ENCODE data around the gene SNTG2.

Gene SNTG2

DNA sequence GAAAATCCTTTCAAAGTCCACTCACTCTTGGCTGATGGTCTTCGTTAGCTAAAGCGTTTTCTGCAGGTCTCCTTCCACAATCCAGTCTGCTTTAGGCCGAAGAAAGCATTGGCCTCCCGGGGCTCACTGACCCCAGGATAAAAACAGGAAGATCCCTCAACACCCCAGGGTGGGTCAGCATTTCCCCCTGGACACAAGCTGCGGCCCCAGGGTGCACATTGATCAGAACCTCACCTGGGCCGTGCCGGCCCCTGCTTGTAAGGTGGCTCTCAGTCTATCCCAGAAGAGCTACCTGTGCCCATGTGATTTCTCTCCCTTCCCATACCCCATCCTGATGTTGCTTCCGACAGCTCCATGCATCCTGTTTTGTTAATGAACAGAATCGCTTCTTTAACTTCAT lies 349.6 kb downstream of the SNTG2 start:
- peaks cover 4% of the 10 kb centered on the region; the same call in 1 of the 2 replicates for H3F3A ChIP-seq (ENCODE audit: low read depth)
- no peaks in the 10 kb centered on the region for H4K20me1 ChIP-seq (ENCODE audit: insufficient read depth, low read length, poor library complexity, severe bottlenecking)
- H3K9me3 ChIP-seq (ENCODE audit: insufficient read depth, low read depth, low read length): no peaks in the 10 kb centered on the region
- H3K27me3 ChIP-seq (ENCODE audit: insufficient read depth, low read length, poor library complexity, severe bottlenecking): no peaks in the 10 kb centered on the region
- no peak overlapping the region for H3K9ac ChIP-seq (ENCODE audit: low read depth, low read length, poor library complexity, severe bottlenecking)
- no peaks in the 10 kb centered on the region for H3K36me3 ChIP-seq (ENCODE audit: insufficient read depth, low read length)
- no peak overlapping the region for H2AFZ ChIP-seq (ENCODE audit: low read length)
- H3K9me2 ChIP-seq (replicated peaks; ENCODE audit: low read depth, low read length): no peaks in the 10 kb centered on the region
- H3K4me1 ChIP-seq (ENCODE audit: insufficient read depth, low read length, poor library complexity, severe bottlenecking): peaks cover 48% of the 10 kb centered on the region
- H3K4me2 ChIP-seq (ENCODE audit: low read depth, low read length, poor library complexity, severe bottlenecking): no peak overlapping the region
- no peaks in the 10 kb centered on the region for H3K79me2 ChIP-seq (ENCODE audit: insufficient read depth, low read length)
- no peak overlapping the region for H3K4me3 ChIP-seq (ENCODE audit: low read length, poor library complexity, severe bottlenecking)
- TF ChIP-seq, protein P1, sequence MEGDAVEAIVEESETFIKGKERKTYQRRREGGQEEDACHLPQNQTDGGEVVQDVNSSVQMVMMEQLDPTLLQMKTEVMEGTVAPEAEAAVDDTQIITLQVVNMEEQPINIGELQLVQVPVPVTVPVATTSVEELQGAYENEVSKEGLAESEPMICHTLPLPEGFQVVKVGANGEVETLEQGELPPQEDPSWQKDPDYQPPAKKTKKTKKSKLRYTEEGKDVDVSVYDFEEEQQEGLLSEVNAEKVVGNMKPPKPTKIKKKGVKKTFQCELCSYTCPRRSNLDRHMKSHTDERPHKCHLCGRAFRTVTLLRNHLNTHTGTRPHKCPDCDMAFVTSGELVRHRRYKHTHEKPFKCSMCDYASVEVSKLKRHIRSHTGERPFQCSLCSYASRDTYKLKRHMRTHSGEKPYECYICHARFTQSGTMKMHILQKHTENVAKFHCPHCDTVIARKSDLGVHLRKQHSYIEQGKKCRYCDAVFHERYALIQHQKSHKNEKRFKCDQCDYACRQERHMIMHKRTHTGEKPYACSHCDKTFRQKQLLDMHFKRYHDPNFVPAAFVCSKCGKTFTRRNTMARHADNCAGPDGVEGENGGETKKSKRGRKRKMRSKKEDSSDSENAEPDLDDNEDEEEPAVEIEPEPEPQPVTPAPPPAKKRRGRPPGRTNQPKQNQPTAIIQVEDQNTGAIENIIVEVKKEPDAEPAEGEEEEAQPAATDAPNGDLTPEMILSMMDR (conservative IDR thresholded peaks at IDR 0.05; ENCODE audit: low read length): no peak
- no peak for TF ChIP-seq EZH2phosphoT487 (IDR thresholded peaks at IDR 0.05; ENCODE audit: borderline replicate concordance)

DNA sequence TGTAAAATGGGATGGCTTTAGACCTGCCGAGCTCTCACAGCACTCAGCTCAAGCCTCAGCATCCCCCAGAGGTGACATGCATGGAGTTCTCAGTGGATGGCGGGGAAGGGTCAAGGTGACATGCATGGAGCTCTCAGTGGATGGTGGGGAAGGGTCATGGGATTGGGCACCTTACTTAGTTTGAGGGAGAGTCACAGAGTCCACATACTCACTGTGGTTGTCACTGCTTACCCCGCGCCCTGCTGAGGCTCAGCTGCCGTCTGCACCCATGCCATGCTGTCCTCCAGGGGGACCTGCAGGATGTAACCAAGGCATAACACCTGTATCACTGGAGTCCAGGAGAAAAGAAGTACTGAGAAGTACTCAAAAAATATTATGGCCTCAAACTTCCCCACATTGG lies 350.4 kb downstream of the SNTG2 start:
- H3K9ac ChIP-seq (ENCODE audit: low read depth, low read length, poor library complexity, severe bottlenecking): no peak overlapping the region

DNA sequence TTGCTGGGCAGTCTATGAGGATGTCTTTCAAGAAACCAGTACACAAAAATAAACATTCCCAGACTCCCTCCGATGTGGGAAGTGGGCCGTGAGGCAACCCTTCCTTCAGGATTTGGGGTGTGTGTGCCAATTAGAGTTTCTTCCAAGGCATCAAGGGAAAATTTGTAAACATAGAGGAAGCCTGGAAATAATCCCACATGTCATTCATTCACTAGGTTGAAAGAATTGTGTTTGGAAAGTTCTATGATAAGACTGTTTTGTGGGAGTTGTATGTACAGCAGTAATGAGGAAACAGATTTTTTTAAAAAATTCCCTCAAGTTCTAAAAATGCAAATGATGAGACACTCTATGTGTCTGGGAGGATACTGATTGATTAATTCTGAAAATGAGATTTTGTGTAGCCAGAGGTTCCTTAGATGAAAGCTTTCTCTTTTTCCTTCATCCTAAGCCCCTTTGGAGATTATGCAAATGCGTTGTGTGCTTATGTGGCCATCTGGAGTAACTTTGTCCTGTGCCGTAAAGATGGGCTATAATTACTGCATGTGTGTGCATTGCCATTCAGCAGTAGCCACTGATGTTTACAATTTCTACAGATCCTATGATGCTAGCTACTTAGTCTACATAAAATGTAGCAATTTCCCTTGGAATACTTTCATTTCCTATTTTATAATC lies 354.8 kb downstream of the SNTG2 start:
- Histone ChIP-seq H3K9me2 (replicated peaks; ENCODE audit: low read depth, low read length) (no peaks in the 10 kb centered on the region), H3K27me3 (ENCODE audit: insufficient read depth, low read length, poor library complexity, severe bottlenecking) (no peaks in the 10 kb centered on the region), H3K36me3 (ENCODE audit: insufficient read depth, low read length) (no peaks in the 10 kb centered on the region), H3K4me2 (ENCODE audit: low read depth, low read length, poor library complexity, severe bottlenecking) (no peak overlapping the region), H3K79me2 (ENCODE audit: insufficient read depth, low read length) (no peaks in the 10 kb centered on the region), H3K9me3 (ENCODE audit: insufficient read depth, low read depth, low read length) (no peaks in the 10 kb centered on the region), H3F3A (ENCODE audit: low read depth) (peaks cover 4% of the 10 kb centered on the region; the same call in 1 of the 2 replicates), H4K20me1 (ENCODE audit: insufficient read depth, low read length, poor library complexity, severe bottlenecking) (no peaks in the 10 kb centered on the region), H3K9ac (ENCODE audit: low read depth, low read length, poor library complexity, severe bottlenecking) (no peak overlapping the region), H3K4me3 (ENCODE audit: low read length, poor library complexity, severe bottlenecking) (no peak overlapping the region), H3K4me1 (ENCODE audit: insufficient read depth, low read length, poor library complexity, severe bottlenecking) (peaks cover 51% of the 10 kb centered on the region), H2AFZ (ENCODE audit: low read length) (no peak overlapping the region)
- no peak for TF ChIP-seq EZH2phosphoT487 (IDR thresholded peaks at IDR 0.05; ENCODE audit: borderline replicate concordance)
- TF ChIP-seq, protein P1 (conservative IDR thresholded peaks at IDR 0.05; ENCODE audit: low read length): no peak

More for the DNA sequence above, 350.4 kb downstream of the SNTG2 start:
- Histone ChIP-seq H3K4me2 (ENCODE audit: low read depth, low read length, poor library complexity, severe bottlenecking) (no peak overlapping the region), H4K20me1 (ENCODE audit: insufficient read depth, low read length, poor library complexity, severe bottlenecking) (no peaks in the 10 kb centered on the region), H3K27me3 (ENCODE audit: insufficient read depth, low read length, poor library complexity, severe bottlenecking) (no peaks in the 10 kb centered on the region), H3K9me2 (replicated peaks; ENCODE audit: low read depth, low read length) (no peaks in the 10 kb centered on the region), H3K4me1 (ENCODE audit: insufficient read depth, low read length, poor library complexity, severe bottlenecking) (peaks cover 52% of the 10 kb centered on the region), H3K9me3 (ENCODE audit: insufficient read depth, low read depth, low read length) (no peaks in the 10 kb centered on the region), H3K4me3 (ENCODE audit: low read length, poor library complexity, severe bottlenecking) (no peak overlapping the region), H3F3A (ENCODE audit: low read depth) (peaks cover 4% of the 10 kb centered on the region; the same call in 1 of the 2 replicates), H2AFZ (ENCODE audit: low read length) (no peak overlapping the region), H3K79me2 (ENCODE audit: insufficient read depth, low read length) (no peaks in the 10 kb centered on the region), H3K36me3 (ENCODE audit: insufficient read depth, low read length) (no peaks in the 10 kb centered on the region)
- no peak for TF ChIP-seq EZH2phosphoT487 (IDR thresholded peaks at IDR 0.05; ENCODE audit: borderline replicate concordance)
- TF ChIP-seq, protein P1 (conservative IDR thresholded peaks at IDR 0.05; ENCODE audit: low read length): no peak; the same call in 1 of the 2 replicates
